NT2/D1 (cell line): ENCODE results near the gene TCP11.

Source experiments
- DNase-seq: peaks from one replicate; pipeline ENCODE4 v3.0.0-alpha.2; 2011; ENCODE audit warnings: low read depth, low spot score
- H3K27me3 ChIP-seq: 2 replicates; pipeline ENCODE4 v1.6.0; 2011; ENCODE audit warnings: mild to moderate bottlenecking; ENCODE audit not compliant: insufficient read length, insufficient read depth
- H3K36me3 ChIP-seq: 2 replicates; pipeline ENCODE4 v1.6.1; 2011; ENCODE audit warnings: mild to moderate bottlenecking, low read length, mixed read lengths; ENCODE audit not compliant: insufficient read depth, insufficient read length
- H3K4me1 ChIP-seq: 2 replicates; pipeline ENCODE4 v1.5.1; 2011; ENCODE audit not compliant: insufficient read depth, insufficient read length
- H3K4me3 ChIP-seq: 2 replicates; pipeline ENCODE4 v1.5.1; 2011; ENCODE audit warnings: low read depth; ENCODE audit not compliant: insufficient read length
- H3K9ac ChIP-seq: 2 replicates; pipeline ENCODE4 v1.6.0; 2011; ENCODE audit warnings: low read depth; ENCODE audit not compliant: insufficient read length
- H3K9me3 ChIP-seq: 2 replicates; pipeline ENCODE4 v1.5.1; 2011; ENCODE audit warnings: mild to moderate bottlenecking, low read length; ENCODE audit not compliant: insufficient read depth
- SUZ12 ChIP-seq: IDR thresholded peaks from 2 replicates; pipeline ENCODE4 v1.6.1; 2011; ENCODE audit not compliant: insufficient read length, insufficient read depth; ENCODE audit errors: extremely low read depth
- YY1 ChIP-seq: IDR thresholded peaks from 2 replicates; pipeline ENCODE4 v1.6.1; 2011; ENCODE audit not compliant: insufficient read length, insufficient read depth
- ZNF274 ChIP-seq: IDR thresholded peaks from 2 replicates; pipeline ENCODE4 v1.6.1; 2011; ENCODE audit warnings: mild to moderate bottlenecking, low read depth, low read length

TCP11 gene

DNA sequence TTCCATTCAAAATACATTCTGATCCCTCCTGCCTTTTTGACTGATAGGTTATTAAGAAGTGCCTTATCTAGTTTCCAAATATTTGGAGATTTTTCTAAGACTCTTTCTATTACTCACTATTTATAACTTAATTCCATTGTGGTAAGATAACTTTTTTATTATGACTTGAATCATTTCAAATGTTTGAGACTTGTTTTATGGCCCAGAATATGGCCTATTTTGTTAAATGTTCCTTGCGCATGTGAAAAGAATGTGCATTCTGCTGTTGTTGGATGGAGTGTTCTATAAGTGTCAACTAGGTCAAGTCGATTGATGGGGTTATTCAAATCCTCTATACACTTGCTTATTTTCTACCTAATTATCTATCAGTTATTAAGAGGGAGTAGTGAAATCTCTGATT, 13.1 kb upstream of the TCP11 start:
- TF ChIP-seq YY1 (no peak), SUZ12 (no peak), ZNF274 (no peak)
- no peak overlapping the region for H3K9ac ChIP-seq
- no peaks in the 10 kb centered on the region for H3K36me3 ChIP-seq
- no peaks in the 10 kb centered on the region for H3K9me3 ChIP-seq
- H3K4me3 ChIP-seq, result no peak overlapping the region
- H3K4me1 ChIP-seq, result no peaks in the 10 kb centered on the region
- H3K27me3 ChIP-seq, result no peaks in the 10 kb centered on the region
- DNase-seq, result no peak

DNA sequence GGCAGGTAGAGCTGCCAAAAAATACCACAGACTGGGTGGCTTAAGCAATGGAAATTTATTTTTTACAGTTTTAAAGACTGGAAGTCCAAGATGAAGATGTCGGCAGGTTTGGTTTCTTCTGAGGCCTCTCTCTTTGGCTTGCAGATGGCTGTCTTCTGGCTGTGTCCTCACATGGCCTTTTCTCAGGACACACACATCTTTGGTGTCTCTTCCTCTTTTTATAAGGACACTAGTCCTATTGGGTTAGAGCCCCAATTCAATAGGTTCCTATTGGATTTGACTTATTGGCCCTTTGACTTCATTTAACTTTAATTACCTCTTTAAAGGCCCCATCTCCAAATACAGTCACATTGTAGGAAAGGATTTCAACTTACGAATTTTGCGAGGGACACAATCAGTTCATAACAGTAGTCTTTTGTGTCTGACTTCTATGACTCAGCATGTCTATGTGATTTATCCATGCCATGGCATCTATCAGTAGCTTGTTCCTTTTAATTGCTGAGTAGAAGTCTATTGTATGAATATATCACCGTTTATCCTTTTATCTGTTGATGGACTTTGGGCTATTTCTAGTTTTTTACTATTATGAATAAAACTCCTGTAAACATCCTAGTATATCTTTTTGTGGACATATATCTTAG, 11.0 kb upstream of the TCP11 start:
- Histone ChIP-seq H3K36me3 (no peaks in the 10 kb centered on the region), H3K4me3 (no peak overlapping the region), H3K4me1 (peaks cover 3% of the 10 kb centered on the region), H3K27me3 (no peaks in the 10 kb centered on the region), H3K9me3 (no peaks in the 10 kb centered on the region), H3K9ac (no peak overlapping the region)
- TF ChIP-seq YY1 (no peak), ZNF274 (no peak), SUZ12 (no peak)
- no peak for DNase-seq

DNA sequence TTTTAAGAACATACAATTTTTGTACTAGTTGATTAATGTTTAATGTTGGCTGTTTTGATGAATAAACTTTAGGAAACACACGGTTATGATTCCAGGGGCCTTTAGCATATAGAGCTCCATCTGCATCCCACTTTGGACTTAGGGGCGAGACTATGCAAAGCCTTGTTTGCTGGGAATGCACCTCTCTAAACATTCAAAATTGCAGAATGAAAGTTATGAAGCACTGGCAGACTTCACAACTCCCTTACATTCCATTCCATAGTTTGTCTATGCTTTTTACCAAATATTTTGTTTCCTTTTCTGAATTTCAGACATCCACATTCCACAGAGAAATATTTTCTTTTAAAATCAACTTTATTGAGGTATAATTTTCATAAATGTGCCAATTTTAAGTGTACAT, 10.3 kb upstream of the TCP11 start:
- no peak for DNase-seq
- no peaks in the 10 kb centered on the region for H3K36me3 ChIP-seq
- H3K4me1 ChIP-seq, result peaks cover 3% of the 10 kb centered on the region
- H3K9me3 ChIP-seq, result no peaks in the 10 kb centered on the region
- no peak overlapping the region for H3K9ac ChIP-seq
- no peaks in the 10 kb centered on the region for H3K27me3 ChIP-seq
- H3K4me3 ChIP-seq, result no peak overlapping the region
- no peak for TF ChIP-seq ZNF274
- no peak for TF ChIP-seq YY1
- TF ChIP-seq SUZ12, result no peak

DNA sequence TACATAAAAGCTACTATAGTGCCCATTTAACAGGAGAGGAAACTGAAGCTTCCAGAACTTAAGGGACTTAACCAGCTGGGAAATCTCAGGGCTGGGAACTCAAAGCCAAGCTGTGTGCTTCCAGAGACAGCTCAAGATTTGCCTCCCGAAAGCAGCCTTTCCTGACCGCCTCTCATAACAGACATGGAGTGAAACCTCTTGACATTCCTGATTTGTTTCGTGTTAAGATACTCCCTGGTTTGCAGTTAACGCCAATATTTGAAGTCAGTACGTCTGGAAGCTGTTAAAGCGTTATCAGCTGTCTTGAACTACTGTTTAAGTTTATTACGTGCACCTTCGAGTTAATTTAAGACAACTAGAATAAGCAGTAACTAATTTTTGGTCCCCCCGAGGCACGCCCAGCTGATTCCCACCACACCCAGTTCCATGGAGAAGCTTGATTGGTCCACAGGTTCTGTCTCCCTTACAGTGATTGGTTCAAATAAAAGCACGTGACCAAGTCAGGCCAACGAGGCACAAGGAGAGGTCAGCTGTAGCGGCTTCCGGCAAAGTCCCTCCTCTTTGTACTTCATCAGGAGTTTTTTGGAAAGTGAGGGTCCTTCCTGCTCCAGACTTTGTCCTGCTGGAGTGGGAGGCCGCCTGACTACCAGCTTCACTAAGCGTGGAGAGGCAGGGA, 8.9 kb upstream of the TCP11 start:
- no peak for TF ChIP-seq SUZ12
- no peak for TF ChIP-seq ZNF274
- TF ChIP-seq YY1, result no peak
- peaks cover 6% of the 10 kb centered on the region for H3K4me1 ChIP-seq
- no peaks in the 10 kb centered on the region for H3K27me3 ChIP-seq
- H3K9ac ChIP-seq, result no peak overlapping the region
- no peaks in the 10 kb centered on the region for H3K9me3 ChIP-seq
- no peak overlapping the region for H3K4me3 ChIP-seq
- no peak for DNase-seq
- H3K36me3 ChIP-seq, result no peaks in the 10 kb centered on the region

DNA sequence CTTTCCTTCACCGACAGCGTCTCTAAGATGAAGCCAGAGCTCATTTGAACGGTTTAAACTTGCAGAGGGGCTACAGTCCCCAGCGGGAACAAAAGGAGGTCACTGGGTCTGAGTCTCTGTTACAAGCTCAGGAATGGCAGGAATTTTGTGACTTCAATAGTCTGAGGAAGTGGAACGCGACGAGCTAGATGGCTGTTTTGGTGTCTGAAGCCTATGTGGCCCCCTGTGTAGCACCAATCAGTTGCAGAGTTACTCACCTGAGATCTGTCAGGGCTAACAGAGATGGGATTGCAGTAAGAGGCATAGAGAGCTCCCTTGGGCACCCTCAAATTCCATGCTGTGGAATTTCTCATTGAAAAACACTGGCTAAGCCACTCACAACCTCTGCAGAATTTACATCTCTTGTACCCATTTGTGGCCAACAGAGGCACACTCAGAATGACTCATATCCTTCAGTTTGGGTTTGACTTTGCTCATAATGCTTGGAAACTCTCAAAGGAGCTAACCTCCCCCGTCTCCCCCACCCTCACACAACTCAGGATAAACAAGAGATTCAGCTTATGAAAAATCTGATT, 7.1 kb upstream of the TCP11 start:
- no peaks in the 10 kb centered on the region for H3K9me3 ChIP-seq
- no peak overlapping the region for H3K4me3 ChIP-seq
- peak; percentile 87 for DNase-seq
- H3K9ac ChIP-seq, result no peak overlapping the region
- TF ChIP-seq ZNF274, result no peak
- no peak for TF ChIP-seq YY1
- TF ChIP-seq SUZ12, result no peak
- H3K36me3 ChIP-seq, result no peaks in the 10 kb centered on the region
- no peaks in the 10 kb centered on the region for H3K27me3 ChIP-seq
- H3K4me1 ChIP-seq, result peaks cover 6% of the 10 kb centered on the region

DNA sequence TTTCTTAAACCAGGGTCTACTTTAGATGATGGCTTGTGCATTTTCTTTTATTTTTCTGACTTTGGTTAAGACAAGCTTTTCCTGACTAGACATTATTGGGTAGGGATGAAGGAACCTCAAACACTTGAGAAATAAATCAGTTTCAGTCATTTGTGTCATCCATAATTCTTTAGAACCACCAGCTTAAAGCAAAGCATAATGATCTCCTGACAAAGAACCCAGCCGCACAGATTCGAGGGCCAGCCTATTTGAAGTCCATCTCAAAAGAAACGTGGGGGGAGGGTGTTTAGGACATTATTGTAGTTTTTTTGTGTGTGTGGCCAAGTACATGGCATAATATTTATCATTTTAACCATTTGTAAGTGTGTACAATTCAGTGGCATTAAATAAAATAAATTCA, 6.3 kb upstream of the TCP11 start:
- Histone ChIP-seq H3K4me1 (peaks cover 6% of the 10 kb centered on the region), H3K4me3 (no peak overlapping the region), H3K9me3 (no peaks in the 10 kb centered on the region), H3K9ac (no peak overlapping the region), H3K36me3 (no peaks in the 10 kb centered on the region), H3K27me3 (no peaks in the 10 kb centered on the region)
- TF ChIP-seq SUZ12, result no peak
- no peak for TF ChIP-seq ZNF274
- TF ChIP-seq YY1, result no peak
- DNase-seq, result no peak

DNA sequence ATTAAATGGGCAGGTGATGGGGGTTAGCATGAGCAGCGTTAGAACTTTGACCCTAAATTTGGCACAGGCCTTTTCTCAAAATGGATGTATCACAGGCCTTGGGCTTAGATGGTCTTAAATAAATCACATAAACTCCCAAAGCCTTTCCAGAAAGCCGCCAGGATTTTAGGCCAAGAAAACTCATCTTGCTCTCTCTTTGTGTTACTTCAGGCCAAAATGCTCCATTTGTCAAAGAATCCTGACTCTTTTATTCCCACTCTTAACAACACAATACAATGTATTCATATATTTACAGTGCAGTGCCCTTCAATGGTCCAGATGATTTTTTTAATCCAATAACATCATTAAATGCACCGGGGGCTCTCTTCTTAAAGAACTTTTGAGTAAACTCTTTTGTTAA, 5.9 kb upstream of the TCP11 start:
- Histone ChIP-seq H3K36me3 (no peaks in the 10 kb centered on the region), H3K9ac (no peak overlapping the region), H3K9me3 (no peaks in the 10 kb centered on the region), H3K27me3 (no peaks in the 10 kb centered on the region), H3K4me3 (no peak overlapping the region), H3K4me1 (peaks cover 6% of the 10 kb centered on the region)
- DNase-seq, result no peak
- TF ChIP-seq YY1, result no peak
- no peak for TF ChIP-seq SUZ12
- no peak for TF ChIP-seq ZNF274

DNA sequence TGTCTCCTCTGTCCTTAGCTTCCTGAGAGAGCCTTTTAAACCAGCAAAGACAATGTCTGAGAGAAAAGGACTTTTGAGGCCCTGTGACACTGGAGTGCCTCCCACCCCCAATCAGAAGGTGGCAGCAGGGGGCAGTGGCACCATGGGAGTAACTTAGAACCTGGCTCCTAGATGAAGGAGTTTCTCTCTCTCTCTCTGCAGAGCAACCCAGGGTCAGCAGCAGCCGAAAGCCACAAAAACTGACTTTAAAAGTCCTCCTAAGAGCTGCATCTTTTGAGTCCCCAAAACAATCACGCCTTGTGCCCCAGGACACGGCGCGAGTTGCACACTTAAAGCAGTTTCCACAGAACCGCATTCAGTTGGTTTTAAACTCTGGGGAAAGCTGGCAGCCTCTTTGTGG, 5.3 kb upstream of the TCP11 start:
- TF ChIP-seq ZNF274, result no peak
- DNase-seq, result peak; percentile 28
- no peaks in the 10 kb centered on the region for H3K36me3 ChIP-seq
- H3K4me1 ChIP-seq, result peaks cover 6% of the 10 kb centered on the region
- H3K4me3 ChIP-seq, result no peak overlapping the region
- H3K9ac ChIP-seq, result no peak overlapping the region
- no peaks in the 10 kb centered on the region for H3K9me3 ChIP-seq
- H3K27me3 ChIP-seq, result no peaks in the 10 kb centered on the region
